ENCODE results near the gene SFT2D2.
A peak's percentile ranks its signal among the peaks of the same experiment; 100 is the strongest.

Gene SFT2D2

GRCh38 chr1:168223261-168223660, 2.5 kb upstream of the SFT2D2 start:
- no peak for DNase-seq (ENCODE audit: low read depth)

GRCh38 chr1:168223681-168224540, 1.9 kb upstream of the SFT2D2 start:
- no peak for DNase-seq (ENCODE audit: low read depth)

GRCh38 chr1:168224991-168225390, 813 bp upstream of the SFT2D2 start:
- DNase-seq (ENCODE audit: low read depth) = no peak

GRCh38 chr1:168227620-168228019, 1.8 kb downstream of the SFT2D2 start:
- DNase-seq (ENCODE audit: low read depth) = no peak

GRCh38 chr1:168229893-168230292, 4.1 kb downstream of the SFT2D2 start:
- DNase-seq (ENCODE audit: low read depth) = no peak

- no peak for DNase-seq (ENCODE audit: low read depth)
These were observed 4.9 kb downstream of the SFT2D2 start for GRCh38 chr1:168230709-168231108.

- DNase-seq (ENCODE audit: low read depth) = no peak
These were observed 9.2 kb downstream of the SFT2D2 start for GRCh38 chr1:168234846-168235547.

GRCh38 chr1:168235548-168235885, 9.7 kb downstream of the SFT2D2 start:
- DNase-seq (ENCODE audit: low read depth) = peak; percentile 64

GRCh38 chr1:168235937-168236336, 10.1 kb downstream of the SFT2D2 start:
- no peak for DNase-seq (ENCODE audit: low read depth)

- no peak for DNase-seq (ENCODE audit: low read depth)
These were observed 11.2 kb downstream of the SFT2D2 start for GRCh38 chr1:168236836-168237611.

GRCh38 chr1:168243198-168243597, 17.4 kb downstream of the SFT2D2 start:
- no peak for DNase-seq (ENCODE audit: low read depth)

GRCh38 chr1:168243636-168244212, 17.9 kb downstream of the SFT2D2 start:
- no peak for DNase-seq (ENCODE audit: low read depth)

- no peak for DNase-seq (ENCODE audit: low read depth)
These were observed 19.2 kb downstream of the SFT2D2 start for GRCh38 chr1:168245042-168245441.

GRCh38 chr1:168246506-168246905, 20.7 kb downstream of the SFT2D2 start:
- DNase-seq (ENCODE audit: low read depth) = no peak

GRCh38 chr1:168252204-168252733, 26.5 kb downstream of the SFT2D2 start:
- no peak for DNase-seq (ENCODE audit: low read depth)

- no peak for DNase-seq (ENCODE audit: low read depth)
These were observed 30.4 kb downstream of the SFT2D2 start for GRCh38 chr1:168256164-168256563.

- DNase-seq (ENCODE audit: low read depth) = no peak
These were observed 31.6 kb downstream of the SFT2D2 start for GRCh38 chr1:168257397-168257796.

- DNase-seq (ENCODE audit: low read depth) = no peak
These were observed 33.8 kb downstream of the SFT2D2 start for GRCh38 chr1:168259567-168259966.

- no peak for DNase-seq (ENCODE audit: low read depth)
These were observed 34.6 kb downstream of the SFT2D2 start for GRCh38 chr1:168260393-168260792.

- DNase-seq (ENCODE audit: low read depth) = peak; percentile 54
These were observed 35.6 kb downstream of the SFT2D2 start for GRCh38 chr1:168261390-168261789.

GRCh38 chr1:168263130-168263529, 37.3 kb downstream of the SFT2D2 start:
- no peak for DNase-seq (ENCODE audit: low read depth)

GRCh38 chr1:168264296-168264695, 38.5 kb downstream of the SFT2D2 start:
- no peak for DNase-seq (ENCODE audit: low read depth)

Measured in GM04503 (cell line).